Measurements from ENCODE around the gene SLC26A6.

Gene SLC26A6

GRCh38 chr3:48633743-48634142, 1.5 kb downstream of the SLC26A6 start:
- TF ChIP-seq CTCF (IDR thresholded peaks at IDR 0.05; ENCODE audit: low read depth, low read length, missing control alignments): no peak
- in situ Hi-C loops (cut with HindIII; ENCODE audit: low pct_ligation_motif_present, low sequenced_read_pairs): no loop called here
- Histone ChIP-seq H3K27me3 (replicated peaks) (no peaks in the 10 kb centered on the region), H3K27ac (no peak overlapping the region), H3K36me3 (replicated peaks) (peaks cover 19% of the 10 kb centered on the region), H3K4me3 (ENCODE audit: low read depth, low read length) (no peak overlapping the region)
- DNase-seq: no peak

GRCh38 chr3:48633256-48633655, 2.0 kb downstream of the SLC26A6 start:
- Histone ChIP-seq H3K36me3 (replicated peaks) (peaks cover 21% of the 10 kb centered on the region), H3K27me3 (replicated peaks) (no peaks in the 10 kb centered on the region), H3K4me3 (ENCODE audit: low read depth, low read length) (no peak overlapping the region), H3K27ac (no peak overlapping the region)
- TF ChIP-seq CTCF (IDR thresholded peaks at IDR 0.05; ENCODE audit: low read depth, low read length, missing control alignments): no peak
- in situ Hi-C loops (cut with HindIII; ENCODE audit: low pct_ligation_motif_present, low sequenced_read_pairs): no loop called here
- no peak for DNase-seq

GRCh38 chr3:48631516-48632448, 3.5 kb downstream of the SLC26A6 start:
- in situ Hi-C loops (cut with HindIII; ENCODE audit: low pct_ligation_motif_present, low sequenced_read_pairs): no loop called here

GRCh38 chr3:48630833-48631232, 4.4 kb downstream of the SLC26A6 start:
- peaks cover 37% of the 10 kb centered on the region for H3K36me3 ChIP-seq (replicated peaks)
- no peak for DNase-seq
- no peak overlapping the region for H3K4me3 ChIP-seq (ENCODE audit: low read depth, low read length)
- H3K27me3 ChIP-seq (replicated peaks): no peaks in the 10 kb centered on the region
- TF ChIP-seq CTCF (IDR thresholded peaks at IDR 0.05; ENCODE audit: low read depth, low read length, missing control alignments): no peak
- in situ Hi-C loops (cut with HindIII; ENCODE audit: low pct_ligation_motif_present, low sequenced_read_pairs): no loop called here
- no peak overlapping the region for H3K27ac ChIP-seq

More at GRCh38 chr3:48631516-48632448, 3.5 kb downstream of the SLC26A6 start:
- Histone ChIP-seq H3K27me3 (replicated peaks) (no peaks in the 10 kb centered on the region), H3K27ac (no peak overlapping the region), H3K36me3 (replicated peaks) (peaks cover 35% of the 10 kb centered on the region), H3K4me3 (ENCODE audit: low read depth, low read length) (no peak overlapping the region)
- no peak for TF ChIP-seq CTCF (IDR thresholded peaks at IDR 0.05; ENCODE audit: low read depth, low read length, missing control alignments)
- no peak for DNase-seq

- H3K36me3 ChIP-seq (replicated peaks): peaks cover 37% of the 10 kb centered on the region
- H3K27me3 ChIP-seq (replicated peaks): no peaks in the 10 kb centered on the region
- no peak for DNase-seq
- in situ Hi-C loops (cut with HindIII; ENCODE audit: low pct_ligation_motif_present, low sequenced_read_pairs): no loop called here
- no peak for TF ChIP-seq CTCF (IDR thresholded peaks at IDR 0.05; ENCODE audit: low read depth, low read length, missing control alignments)
- no peak overlapping the region for H3K4me3 ChIP-seq (ENCODE audit: low read depth, low read length)
- no peak overlapping the region for H3K27ac ChIP-seq
Measured at GRCh38 chr3:48630407-48630806, 4.9 kb downstream of the SLC26A6 start.

Measured in brain microvascular endothelial cell (primary cell).